HG02571 (cell line): ENCODE data around the gene GAN.
"Not testable (repeated sequence)": the region's sequence is repeated elsewhere in the genome, so short reads cannot be mapped to it uniquely, and the experiment has no call there.

Experiments used
- ATAC-seq: cut with Tn5 transposase; IDR thresholded peaks from one replicate; pipeline ENCODE4 v1.9.1; 2021; ENCODE audit warnings: mild to moderate bottlenecking, moderate library complexity; ENCODE audit not compliant: unreplicated experiment

The GAN gene

GRCh38 chr16:81397058-81397878 lies 82.5 kb downstream of the GAN start:
- no peak for ATAC-seq

GRCh38 chr16:81397879-81398520 lies 83.2 kb downstream of the GAN start:
- ATAC-seq = no peak

DNA sequence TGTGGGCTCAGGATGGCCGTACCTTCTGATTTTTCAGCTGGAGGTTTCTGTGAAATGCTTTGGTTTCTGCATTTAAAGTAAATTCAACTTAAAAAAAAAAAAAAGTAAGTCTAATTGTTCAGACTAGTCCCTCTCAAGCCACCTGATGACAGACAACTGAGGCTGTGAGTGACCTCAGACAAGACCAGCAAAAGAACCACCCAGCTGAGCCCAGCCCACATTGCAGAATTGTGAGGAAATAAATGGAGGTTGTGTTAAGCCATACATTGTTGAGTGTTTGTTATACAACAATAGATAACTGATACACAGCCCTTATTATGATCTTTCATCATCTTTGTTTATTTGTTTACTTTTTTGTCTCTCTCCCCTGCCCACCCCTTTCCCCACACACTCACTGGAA lies 85.1 kb downstream of the GAN start:
- ATAC-seq = no peak

GRCh38 chr16:81401035-81401950 lies 86.5 kb downstream of the GAN start:
- no peak for ATAC-seq

- ATAC-seq = no peak
These were observed 88.4 kb downstream of the GAN start for GRCh38 chr16:81403208-81403600.

- peak; percentile 74 for ATAC-seq
These were observed 89.0 kb downstream of the GAN start for GRCh38 chr16:81403601-81404391.

- not testable (repeated sequence) for ATAC-seq
These were observed 90.2 kb downstream of the GAN start for GRCh38 chr16:81405002-81405401.

GRCh38 chr16:81405702-81406113 lies 90.9 kb downstream of the GAN start:
- no peak for ATAC-seq

DNA sequence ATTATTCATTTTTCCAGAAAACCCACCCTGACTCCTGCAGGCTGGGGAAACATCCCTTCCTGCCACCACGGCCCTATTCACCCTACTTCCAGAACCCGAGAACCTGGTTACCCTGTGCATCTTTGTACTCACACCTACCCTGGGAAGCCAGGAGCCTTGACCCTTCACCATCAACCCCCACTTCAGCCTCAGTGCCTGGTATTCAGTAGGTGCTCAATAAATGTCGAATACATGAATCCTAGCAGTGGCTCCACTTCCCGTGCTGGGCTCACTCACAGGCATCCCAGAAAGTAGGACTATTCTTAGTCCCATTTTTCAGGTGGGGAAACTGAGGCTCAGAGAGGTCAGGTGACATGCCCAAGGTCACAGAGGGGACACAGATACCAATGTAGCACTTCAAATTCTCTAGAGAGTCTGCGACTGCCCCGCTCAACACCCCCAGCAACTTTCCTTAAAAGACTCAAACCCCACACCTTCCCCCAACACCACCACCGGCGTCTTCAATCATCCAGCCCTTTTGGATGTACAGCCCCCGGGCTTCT lies 93.7 kb downstream of the GAN start:
- no peak for ATAC-seq

GRCh38 chr16:81409016-81409556 lies 94.3 kb downstream of the GAN start:
- ATAC-seq = no peak

GRCh38 chr16:81410643-81411293 lies 96.0 kb downstream of the GAN start:
- ATAC-seq = no peak

GRCh38 chr16:81413245-81413990 lies 98.7 kb downstream of the GAN start:
- ATAC-seq = no peak

DNA sequence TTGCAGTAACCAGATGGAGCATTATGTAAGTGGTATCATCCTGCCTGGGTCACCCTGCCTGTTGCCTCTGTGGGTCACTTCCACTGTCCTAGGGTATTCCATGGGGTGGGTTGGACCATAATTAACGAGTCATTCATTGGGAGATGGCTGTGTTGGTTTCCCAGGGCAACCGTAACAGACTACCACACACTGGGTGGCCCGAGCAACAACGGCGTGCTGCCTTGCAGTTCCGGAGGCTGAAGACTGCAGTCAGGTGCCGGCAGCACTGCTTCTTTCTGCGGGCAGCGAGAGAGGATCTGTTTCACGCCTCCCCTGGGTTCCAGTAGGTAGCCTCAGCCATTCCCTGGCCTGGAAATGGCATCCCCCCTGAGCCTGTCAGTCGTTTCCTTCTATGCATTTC lies 101.0 kb downstream of the GAN start:
- no peak for ATAC-seq

DNA sequence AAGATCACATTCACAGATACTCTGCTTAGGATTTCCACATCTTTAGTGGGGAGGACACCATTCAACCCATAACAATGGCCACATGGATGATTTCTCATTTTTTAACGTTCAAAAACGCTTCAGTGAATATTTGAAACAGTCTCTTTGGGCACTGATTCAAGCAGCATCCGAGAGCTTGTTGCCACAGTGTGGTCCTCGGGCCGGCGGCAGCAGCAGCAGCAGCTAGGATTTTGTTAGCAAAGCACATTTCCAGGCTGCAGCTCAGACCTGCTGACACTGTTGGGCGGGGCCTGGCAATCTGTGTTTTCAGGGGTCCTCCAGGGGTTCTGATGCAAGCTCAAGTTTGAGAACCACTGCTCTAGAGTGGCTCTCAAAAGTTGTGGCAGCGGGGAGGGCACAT lies 102.0 kb downstream of the GAN start:
- no peak for ATAC-seq

DNA sequence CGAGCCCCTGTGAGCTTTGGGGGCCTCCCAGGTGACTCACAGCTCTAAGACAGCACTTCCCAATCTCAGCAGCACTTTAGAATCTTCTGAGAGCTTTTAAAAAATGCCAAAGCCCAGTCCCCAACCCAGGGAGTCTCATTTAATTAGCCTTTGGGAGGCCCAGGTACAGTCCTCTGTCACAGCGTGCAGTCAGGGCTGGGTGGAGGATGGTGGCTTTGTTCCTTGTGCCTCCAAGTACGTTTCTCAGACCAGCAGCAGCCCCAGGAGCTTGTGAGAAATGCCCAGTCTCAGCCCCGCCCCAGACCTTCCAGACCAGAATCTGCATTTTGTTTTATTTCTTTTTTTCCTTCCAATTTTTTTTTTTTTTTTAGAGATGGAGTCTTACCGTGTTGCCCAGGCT lies 102.4 kb downstream of the GAN start:
- ATAC-seq = no peak

- ATAC-seq = no peak
These were observed 105.0 kb downstream of the GAN start for GRCh38 chr16:81419806-81420205.

- ATAC-seq = no peak
These were observed 106.4 kb downstream of the GAN start for GRCh38 chr16:81421126-81421525.

DNA sequence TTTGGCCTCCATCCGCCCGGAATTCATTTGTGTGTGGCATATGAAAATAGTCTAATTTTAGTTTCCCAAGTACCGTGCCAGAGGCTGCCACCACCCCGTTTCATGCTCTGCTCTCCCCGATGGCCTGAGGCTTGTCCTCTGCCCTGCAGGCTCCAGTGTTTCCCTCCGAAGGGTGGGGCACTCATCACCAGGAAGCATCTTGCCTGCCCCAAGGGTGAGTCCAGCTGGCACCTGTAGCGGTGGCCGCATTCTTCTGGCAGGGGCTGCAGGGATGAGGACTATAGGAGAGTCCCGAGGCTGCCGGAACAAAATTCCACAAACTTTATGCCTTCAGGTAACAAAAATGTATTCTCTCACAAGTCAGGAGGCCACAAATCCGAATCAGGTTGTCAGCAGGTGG lies 106.8 kb downstream of the GAN start:
- ATAC-seq = no peak

GRCh38 chr16:81422153-81422552 lies 107.4 kb downstream of the GAN start:
- ATAC-seq = not testable (repeated sequence)
